ENCODE measurements around the gene LMO1.

LMO1 gene

GRCh38 chr11:8263769-8264410 lies at the start of gene LMO1:
Gene LMO1 (minus strand): TSS chr11:8263878. CDS start chr11:8263362, 516 bp downstream.
- DNase-seq (ENCODE audit: low read depth in 3 of 3), result peak; percentile 38 to 74 (median 67)

- DNase-seq (ENCODE audit: low read depth in 3 of 3), result no peak
Observed at GRCh38 chr11:8312986-8313385, 49.3 kb upstream of the LMO1 start.

GRCh38 chr11:8311366-8311765 lies 47.7 kb upstream of the LMO1 start:
- DNase-seq (ENCODE audit: low read depth in 3 of 3), result no peak

GRCh38 chr11:8310743-8311298 lies 47.1 kb upstream of the LMO1 start:
- DNase-seq (ENCODE audit: low read depth in 3 of 3), result no peak

GRCh38 chr11:8309862-8310261 lies 46.2 kb upstream of the LMO1 start:
- DNase-seq (ENCODE audit: low read depth in 3 of 3), result no peak

- DNase-seq (ENCODE audit: low read depth in 3 of 3), result no peak
Observed at GRCh38 chr11:8309311-8309710, 45.6 kb upstream of the LMO1 start.

GRCh38 chr11:8307601-8308000 lies 43.9 kb upstream of the LMO1 start:
- no peak for DNase-seq (ENCODE audit: low read depth in 3 of 3)

- DNase-seq (ENCODE audit: low read depth in 3 of 3), result no peak
Observed at GRCh38 chr11:8301622-8302021, 37.9 kb upstream of the LMO1 start.

- DNase-seq (ENCODE audit: low read depth in 3 of 3), result no peak
Observed at GRCh38 chr11:8298801-8299786, 35.4 kb upstream of the LMO1 start.

- DNase-seq (ENCODE audit: low read depth in 3 of 3), result no peak
Observed at GRCh38 chr11:8297781-8298440, 34.2 kb upstream of the LMO1 start.

GRCh38 chr11:8296872-8297271 lies 33.2 kb upstream of the LMO1 start:
- DNase-seq (ENCODE audit: low read depth in 3 of 3), result no peak

- no peak for DNase-seq (ENCODE audit: low read depth in 3 of 3)
Observed at GRCh38 chr11:8296038-8296649, 32.5 kb upstream of the LMO1 start.

GRCh38 chr11:8294251-8294935 lies 30.7 kb upstream of the LMO1 start:
- DNase-seq (ENCODE audit: low read depth in 3 of 3), result no peak

GRCh38 chr11:8293171-8293570 lies 29.5 kb upstream of the LMO1 start:
- no peak for DNase-seq (ENCODE audit: low read depth in 3 of 3)

- no peak for DNase-seq (ENCODE audit: low read depth in 3 of 3)
Observed at GRCh38 chr11:8292351-8292750, 28.7 kb upstream of the LMO1 start.

GRCh38 chr11:8291421-8292350 lies 28.0 kb upstream of the LMO1 start:
- no peak for DNase-seq (ENCODE audit: low read depth in 3 of 3)

- no peak for DNase-seq (ENCODE audit: low read depth in 3 of 3)
Observed at GRCh38 chr11:8290081-8290810, 26.6 kb upstream of the LMO1 start.

GRCh38 chr11:8289492-8289918 lies 25.8 kb upstream of the LMO1 start:
- no peak for DNase-seq (ENCODE audit: low read depth in 3 of 3)

GRCh38 chr11:8288824-8289491 lies 25.3 kb upstream of the LMO1 start:
- DNase-seq (ENCODE audit: low read depth in 3 of 3), result no peak
